SK-N-SH (cell line): Measurements from ENCODE around the gene ADPRH. TPM values are rescaled to one million over a fixed set of nuclear protein-coding genes. Genes with fewer than 3 reads are reported as not detected.

Experiments
- CTCF ChIP-seq: fragments of 200-600 bp; sonication (generic); IDR thresholded peaks from 2 replicates; pipeline ENCODE4 v1.6.1; 2017; ENCODE audit warnings: antibody characterized with exemption, mild to moderate bottlenecking, moderate library complexity
- EZH2phosphoT487 ChIP-seq: fragments of 200-600 bp; sonication (generic); IDR thresholded peaks from 2 replicates; pipeline ENCODE4 v1.6.1; 2017; ENCODE audit warnings: low read depth, mixed run types, mild to moderate bottlenecking, antibody characterized with exemption, moderate library complexity, borderline replicate concordance
- GATA2 ChIP-seq: sonication (generic); formaldehyde crosslinking; IDR thresholded peaks from 2 replicates; pipeline ENCODE4 v1.5.0; 2020; ENCODE audit warnings: mild to moderate bottlenecking, missing genetic modification reagents
- NRF1 ChIP-seq: IDR thresholded peaks from 2 replicates; pipeline ENCODE4 v1.6.1; 2012; ENCODE audit warnings: low read depth, mild to moderate bottlenecking, low read length
- PBX3 ChIP-seq: IDR thresholded peaks from 2 replicates; pipeline ENCODE4; 2012
- RCOR1 ChIP-seq: fragments of 150-350 bp; IDR thresholded peaks from 2 replicates; pipeline ENCODE4 v1.6.1; 2017; ENCODE audit warnings: antibody characterized with exemption, low read length
- RXRA ChIP-seq: IDR thresholded peaks from 2 replicates; pipeline ENCODE4 v1.4.0; 2012; ENCODE audit warnings: low read depth, mild to moderate bottlenecking, borderline replicate concordance
- SIN3A ChIP-seq: IDR thresholded peaks from 2 replicates; pipeline ENCODE4 v1.6.1; 2012; ENCODE audit warnings: low read depth, mild to moderate bottlenecking, low read length, moderate library complexity, borderline replicate concordance
- SMC3 ChIP-seq: IDR thresholded peaks from 2 replicates; pipeline ENCODE4 v1.6.1; 2012; ENCODE audit warnings: low read depth, low read length, improper control_type of control experiment
- TAF1 ChIP-seq: IDR thresholded peaks from 2 replicates; pipeline ENCODE4 v1.6.1; 2012; ENCODE audit warnings: low read depth, mild to moderate bottlenecking, low read length, moderate library complexity, borderline replicate concordance
- polyA plus RNA-seq, 3 experiments: library from polyadenylated mRNA; depleted of rRNA; stranded (reverse); fragments of >200 nt; gene quantifications; 2 replicates each; pipeline ENCODE4 v1.2.3, GENCODE V29; 2012

The ADPRH gene
- polyA plus RNA-seq, 1 of the 3 experiments (the other 2 are of a cell fraction), result not detected

GRCh38 chr3:119637679-119638477 lies 58.6 kb downstream of the ADPRH start (continued):
- TF ChIP-seq EZH2phosphoT487 (no peak), PBX3 (peak; percentile 95), TAF1 (peak; percentile 39), GATA2 (peak; percentile 66; the same call in 1 of the 2 replicates), CTCF (no peak), NRF1 (no peak), RCOR1 (0 out of 2 replicates have a peak, but pooled peaks have one; percentile 39), SIN3A (peak; percentile 56; the same call in 1 of the 2 replicates), RXRA (peak; percentile 97), SMC3 (no peak)

Other genes starting within 250 kb of the ADPRH start
- 13.2 and 19.0 TPM in 2 replicates for gene TMEM39A, start 115.9 kb upstream of the ADPRH start, polyA plus RNA-seq (2012; rRNA removed)
- gene POGLUT1, start 110.5 kb upstream of the ADPRH start, polyA plus RNA-seq (2012; rRNA removed), result 12.1 and 21.0 TPM in 2 replicates
- gene TIMMDC1, start 80.9 kb upstream of the ADPRH start, polyA plus RNA-seq (2012; rRNA removed), result 128 and 153 TPM in 2 replicates
- not detected in 2 replicates for gene CD80, start 19.9 kb upstream of the ADPRH start, polyA plus RNA-seq (2012; rRNA removed)
- gene PLA1A, start 18.4 kb downstream of the ADPRH start, polyA plus RNA-seq (2012; rRNA removed), result 0.08 TPM in 1 of 2 replicates, not detected in the other
- 19.9 and 38.8 TPM in 2 replicates for gene POPDC2, start 81.1 kb downstream of the ADPRH start, polyA plus RNA-seq (2012; rRNA removed)
- 15.1 and 21.5 TPM in 2 replicates for gene COX17, start 97.9 kb downstream of the ADPRH start, polyA plus RNA-seq (2012; rRNA removed)
- 3.7 and 6.3 TPM in 2 replicates for gene CFAP91, start 123.5 kb downstream of the ADPRH start, polyA plus RNA-seq (2012; rRNA removed)
- 0.03 TPM in 1 of 2 replicates, not detected in the other for gene NR1I2, start 202.6 kb downstream of the ADPRH start, polyA plus RNA-seq (2012; rRNA removed)